HG03108 (cell line): ENCODE results near the gene DOK6.
A peak's percentile ranks its signal among the peaks of the same experiment; 100 is the strongest.
"Not testable (repeated sequence)": the region's sequence is repeated elsewhere in the genome, so short reads cannot be mapped to it uniquely, and the experiment has no call there.

Experiments
- ATAC-seq: cut with Tn5 transposase; IDR thresholded peaks from one replicate; pipeline ENCODE4 v1.9.1; 2021; ENCODE audit warnings: moderate library complexity; ENCODE audit not compliant: unreplicated experiment

Gene DOK6

GRCh38 chr18:69617888-69618287 is 217.2 kb downstream of the DOK6 start:
- no peak for ATAC-seq

GRCh38 chr18:69622184-69622583 is 221.5 kb downstream of the DOK6 start:
- no peak for ATAC-seq

- no peak for ATAC-seq
Observed at GRCh38 chr18:69622961-69623360, 222.3 kb downstream of the DOK6 start.

GRCh38 chr18:69626171-69626570 is 225.5 kb downstream of the DOK6 start:
- no peak for ATAC-seq

- ATAC-seq: no peak
Observed at GRCh38 chr18:69626643-69627242, 226.1 kb downstream of the DOK6 start.

- ATAC-seq: no peak
Observed at GRCh38 chr18:69628774-69629359, 228.2 kb downstream of the DOK6 start.

GRCh38 chr18:69631281-69631680 is 230.6 kb downstream of the DOK6 start:
- ATAC-seq: no peak

- ATAC-seq: no peak
Observed at GRCh38 chr18:69635482-69635881, 234.8 kb downstream of the DOK6 start.

- peak; percentile 76 for ATAC-seq
Observed at GRCh38 chr18:69636529-69637301, 236.0 kb downstream of the DOK6 start.

- ATAC-seq: no peak
Observed at GRCh38 chr18:69638056-69638455, 237.4 kb downstream of the DOK6 start.

- ATAC-seq: no peak
Observed at GRCh38 chr18:69647702-69648101, 247.0 kb downstream of the DOK6 start.

- no peak for ATAC-seq
Observed at GRCh38 chr18:69648486-69648885, 247.8 kb downstream of the DOK6 start.

GRCh38 chr18:69649684-69650083 is 249.0 kb downstream of the DOK6 start:
- no peak for ATAC-seq

- ATAC-seq: no peak
Observed at GRCh38 chr18:69651243-69651642, 250.6 kb downstream of the DOK6 start.

- ATAC-seq: no peak
Observed at GRCh38 chr18:69655816-69656215, 255.1 kb downstream of the DOK6 start.

- no peak for ATAC-seq
Observed at GRCh38 chr18:69658103-69658502, 257.4 kb downstream of the DOK6 start.

GRCh38 chr18:69658685-69659084 is 258.0 kb downstream of the DOK6 start:
- no peak for ATAC-seq

GRCh38 chr18:69659142-69659651 is 258.5 kb downstream of the DOK6 start:
- no peak for ATAC-seq

- not testable (repeated sequence) for ATAC-seq
Observed at GRCh38 chr18:69662090-69662489, 261.4 kb downstream of the DOK6 start.

- ATAC-seq: no peak
Observed at GRCh38 chr18:69664399-69664798, 263.7 kb downstream of the DOK6 start.

- ATAC-seq: no peak
Observed at GRCh38 chr18:69674292-69674877, 273.7 kb downstream of the DOK6 start.

GRCh38 chr18:69674966-69675365 is 274.3 kb downstream of the DOK6 start:
- no peak for ATAC-seq
